Esophagus muscularis mucosa (tissue), 4 donors: ENCODE measurements around the gene FKBP1B. TPM values are rescaled to one million over a fixed set of nuclear protein-coding genes. Genes with fewer than 3 reads are reported as not detected.
"Not testable (repeated sequence)": the region's sequence is repeated elsewhere in the genome, so short reads cannot be mapped to it uniquely, and the experiment has no call there.

Experiments
- DNase-seq: peaks from one replicate; pipeline ENCODE4 v3.0.0-alpha.2; 2017; ENCODE audit errors: extremely low spot score
- H3K27ac ChIP-seq, 4 donors: fragments of 200-600 bp; sonication (generic); replicated peaks in 1 of 4; 1 replicate in 3 of 4; 2 replicates in 1 of 4; pipeline ENCODE4 v1.5.1; 2016 to 2019; ENCODE audit warnings: mild to moderate bottlenecking in 1 of 4
- H3K27me3 ChIP-seq, 4 donors: fragments of 200-600 bp; sonication (generic); one replicate each; pipeline versions ENCODE4 v1.5.1 to v1.6.0; 2016 to 2019
- H3K36me3 ChIP-seq, 4 donors: fragments of 200-600 bp; sonication (generic); one replicate each; pipeline ENCODE4 v1.5.1; 2016 to 2019
- H3K4me1 ChIP-seq, 4 donors: fragments of 200-600 bp; sonication (generic); one replicate each; pipeline ENCODE4 v1.5.1; 2016 to 2019
- H3K4me3 ChIP-seq, 4 donors: fragments of 200-600 bp; sonication (generic); 1 replicate in 2 of 4; 2 replicates in 2 of 4; pipeline ENCODE4 v1.5.1; 2016 to 2019; ENCODE audit warnings: mild to moderate bottlenecking in 4 of 4, moderate library complexity in 1 of 4
- H3K9me3 ChIP-seq, 4 donors: fragments of 200-600 bp; sonication (generic); 1 replicate in 3 of 4; 2 replicates in 1 of 4; pipeline ENCODE4 v1.5.1; 2016 to 2019
- CTCF ChIP-seq, 3 experiments: fragments of 200-600 bp in 2 of 3; fragments of 450-650 bp in 1 of 3; sonication (generic) in 2 of 3; IDR thresholded peaks; one replicate each; pipeline ENCODE4 v1.5.1; 2017 to 2019; ENCODE audit warnings: antibody characterized with exemption in 3 of 3, mild to moderate bottlenecking in 2 of 3, moderate library complexity in 1 of 3
- EP300 ChIP-seq: sonication (generic); formaldehyde crosslinking; IDR thresholded peaks from one replicate; pipeline ENCODE4 v1.6.1; 2017; ENCODE audit warnings: antibody characterized with exemption
- POLR2A ChIP-seq: fragments of 450-650 bp; IDR thresholded peaks from one replicate; pipeline ENCODE4 v1.6.1; 2017; ENCODE audit warnings: antibody characterized with exemption, moderate library complexity, mild to moderate bottlenecking, low read depth
- POLR2AphosphoS5 ChIP-seq, 2 donors: sonication (generic); formaldehyde crosslinking; IDR thresholded peaks; one replicate each; pipeline ENCODE4 v1.6.1; 2017; ENCODE audit warnings: antibody characterized with exemption in 2 of 2
- WGBS: methylation state at CpG from one replicate; pipeline ENCODE4 v1.1.5; 2018; 5-methylcytosine and 5-hydroxymethylcytosine counted together
- intact Hi-C: fragments of 100-400 bp; cut with DNase I; formaldehyde crosslinking; loops from one replicate; pipeline ENCODE4 v1.15.1; 2023
- total RNA-seq, 4 donors: library from RNA; depleted of rRNA; stranded (reverse); fragments of >200 nt; gene quantifications; one replicate each; pipeline versions ENCODE4 v1.1.0 to v1.2.1, GENCODE V29; 2016

FKBP1B gene
- total RNA-seq, 4 donors from 2014 or later: 5.0 to 11.2 (median 6.2) TPM

GRCh38 chr2:24009680-24010476 lies 39.7 kb upstream of the FKBP1B start, which contains the start of gene MFSD2B:
TSS of gene MFSD2B (plus strand) at chr2:24010085. CDS start at chr2:24010097, 12 bp downstream.
- Histone ChIP-seq H3K36me3 (no peaks in the 10 kb centered on the region), H3K4me3 (peak within 1 kb of the TSS; percentile 49 to 57 (median 50)), H3K9me3 (no peaks in the 10 kb centered on the region), H3K27me3 (peaks cover 5 to 38% (median 18%) of the 10 kb centered on the region in 4 donors), H3K27ac (no peak within 1 kb of the TSS), H3K4me1 (peaks cover 9 to 19% (median 14%) of the 10 kb centered on the region in 4 donors)
- intact Hi-C loops: no loop called here
- no peak for DNase-seq
- no peak for TF ChIP-seq CTCF (IDR thresholded peaks at IDR 0.05)
- TF ChIP-seq POLR2AphosphoS5 (IDR thresholded peaks at IDR 0.05): no peak
- TF ChIP-seq EP300: no peak
- TF ChIP-seq POLR2A: no peak
- 20% methylated on average over 2 of the region's 75 CpGs for WGBS

- TF ChIP-seq EP300 (no peak), POLR2A (no peak), POLR2AphosphoS5 (IDR thresholded peaks at IDR 0.05) (no peak), CTCF (IDR thresholded peaks at IDR 0.05) (no peak)
- 82% methylated on average over 17 of the region's 37 CpGs for WGBS
- Histone ChIP-seq H3K4me3 (peak overlapping the region; percentile 49 to 57 (median 50)), H3K9me3 (no peaks in the 10 kb centered on the region), H3K36me3 (no peaks in the 10 kb centered on the region), H3K4me1 (peaks cover 9 to 19% (median 14%) of the 10 kb centered on the region in 4 donors), H3K27ac (no peak overlapping the region), H3K27me3 (peaks cover 5 to 38% (median 18%) of the 10 kb centered on the region in 4 donors)
- intact Hi-C loops: no loop called here
- DNase-seq: no peak
These were observed 38.9 kb upstream of the FKBP1B start for GRCh38 chr2:24010477-24011249.

- Histone ChIP-seq H3K36me3 (no peaks in the 10 kb centered on the region), H3K27me3 (peaks cover 5 to 38% (median 18%) of the 10 kb centered on the region in 4 donors), H3K4me3 (no peak overlapping the region), H3K27ac (no peak overlapping the region), H3K9me3 (no peaks in the 10 kb centered on the region), H3K4me1 (peaks cover 9 to 19% (median 14%) of the 10 kb centered on the region in 4 donors)
- intact Hi-C loops: no loop called here
- 85% methylated on average over 7 of the region's 7 CpGs for WGBS
- no peak for DNase-seq
- TF ChIP-seq POLR2AphosphoS5 (IDR thresholded peaks at IDR 0.05): no peak
- TF ChIP-seq CTCF (IDR thresholded peaks at IDR 0.05): no peak
- TF ChIP-seq EP300: no peak
- no peak for TF ChIP-seq POLR2A
These were observed 38.1 kb upstream of the FKBP1B start for GRCh38 chr2:24011250-24012104.

- WGBS: 74% methylated on average over 9 of the region's 9 CpGs
- no peak for TF ChIP-seq POLR2A
- TF ChIP-seq POLR2AphosphoS5 (IDR thresholded peaks at IDR 0.05): no peak
- no peak for TF ChIP-seq CTCF (IDR thresholded peaks at IDR 0.05)
- no peak for TF ChIP-seq EP300
- Histone ChIP-seq H3K4me3 (no peak overlapping the region), H3K27me3 (peaks cover 5 to 38% (median 18%) of the 10 kb centered on the region in 4 donors), H3K27ac (no peak overlapping the region), H3K4me1 (peaks cover 9 to 19% (median 14%) of the 10 kb centered on the region in 4 donors), H3K9me3 (no peaks in the 10 kb centered on the region), H3K36me3 (no peaks in the 10 kb centered on the region)
- intact Hi-C loops: no loop called here
- DNase-seq: no peak
These were observed 36.9 kb upstream of the FKBP1B start for GRCh38 chr2:24012521-24013188.

GRCh38 chr2:24014902-24015301 lies 34.6 kb upstream of the FKBP1B start:
- peaks cover 2 to 27% (median 12%) of the 10 kb centered on the region in 4 donors for H3K27me3 ChIP-seq
- intact Hi-C loops, H3K4me3 ChIP-seq, DNase-seq, H3K36me3 ChIP-seq, H3K9me3 ChIP-seq, H3K27ac ChIP-seq: not testable (repeated sequence)
- 91% methylated on average over 6 of the region's 6 CpGs for WGBS
- peaks cover 4 to 12% (median 8%) of the 10 kb centered on the region in 4 donors for H3K4me1 ChIP-seq
